22Rv1 (cell line): ENCODE measurements around the gene SPATS2L.

ENCODE experiments used
- CTCF ChIP-seq: fragments of 450-650 bp; IDR thresholded peaks from 2 replicates; pipeline ENCODE4 v1.5.1; 2017; ENCODE audit warnings: mild to moderate bottlenecking
- ZFX ChIP-seq: fragments of 450-650 bp; IDR thresholded peaks from 2 replicates; pipeline ENCODE4 v1.6.1; 2017; ENCODE audit warnings: antibody characterized with exemption, borderline replicate concordance

GRCh38 chr2:200426754-200427153 is 120.3 kb downstream of the SPATS2L start:
- TF ChIP-seq CTCF (no peak), ZFX (no peak)
